GM12864 (cell line): ENCODE data around the gene SLC25A53.

ENCODE experiments used
- DNase-seq: peaks from one replicate; pipeline ENCODE4 v3.0.0-alpha.2; 2011; ENCODE audit warnings: low read depth
- H3K4me3 ChIP-seq: 2 replicates; pipeline ENCODE4 v1.5.1; 2011; ENCODE audit warnings: mild to moderate bottlenecking, low read depth, low read length, control low read depth
- TF ChIP-seq, protein P1 (sequence below): IDR thresholded peaks from 2 replicates; pipeline ENCODE4 v1.5.1; 2011; ENCODE audit warnings: low read depth, mild to moderate bottlenecking, moderate library complexity, low read length, control low read depth, inconsistent platforms; ENCODE audit errors: missing control alignments

SLC25A53 gene, protein sequence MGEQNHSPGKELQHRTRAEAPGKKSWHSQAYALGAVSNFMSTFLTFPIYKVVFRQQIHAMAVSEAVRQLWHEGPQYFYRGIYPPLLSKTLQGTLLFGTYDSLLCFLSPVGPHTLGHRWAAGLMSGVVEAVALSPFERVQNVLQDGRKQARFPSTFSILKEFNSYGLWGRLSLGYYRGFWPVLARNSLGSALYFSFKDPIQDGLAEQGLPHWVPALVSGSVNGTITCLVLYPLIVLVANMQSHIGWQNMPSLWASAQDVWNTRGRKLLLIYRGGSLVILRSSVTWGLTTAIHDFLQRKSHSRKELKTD

DNA sequence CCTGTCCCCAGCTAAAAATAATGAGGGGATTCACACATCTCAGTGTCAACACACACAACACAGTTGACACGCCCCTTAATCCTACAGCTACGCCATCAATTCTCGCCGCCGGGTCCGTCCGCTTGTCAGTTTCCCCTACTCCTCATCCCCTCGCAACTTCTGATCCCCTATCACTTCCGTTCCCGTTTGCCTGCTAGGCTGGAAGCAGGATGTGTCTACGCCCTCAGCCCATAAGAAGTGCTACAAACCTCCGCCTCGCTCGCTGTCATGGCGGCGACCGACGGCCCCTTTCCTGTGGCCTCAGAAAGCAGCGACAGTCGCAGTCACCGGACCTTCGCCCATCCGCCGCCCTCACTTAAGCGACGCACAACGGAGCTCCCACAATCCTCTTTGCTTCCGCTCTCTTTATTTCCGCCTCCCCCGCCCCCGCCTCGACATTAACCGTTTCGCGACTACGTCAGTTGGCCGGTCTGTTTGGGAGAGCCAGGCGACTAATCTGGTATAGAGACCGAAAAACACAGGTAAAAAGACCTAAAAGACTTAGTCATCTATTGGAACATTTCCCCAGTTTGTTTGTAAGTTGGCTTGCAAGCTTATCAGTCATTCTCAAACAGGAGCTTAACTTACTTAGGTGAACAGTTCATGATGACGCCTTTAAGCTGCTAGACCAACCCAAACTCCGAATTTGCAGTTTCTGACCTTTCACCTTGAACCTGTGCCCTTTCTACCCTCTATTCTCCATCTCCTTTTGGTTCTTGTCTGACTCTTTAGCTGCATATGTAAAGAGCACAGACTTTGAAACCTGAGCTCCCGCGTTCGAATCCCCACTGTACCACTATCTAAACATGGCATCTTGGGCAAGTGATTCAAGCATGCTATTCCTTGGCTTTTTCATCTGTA is at the start of gene SLC25A53:
TSS of gene SLC25A53 (minus strand) at position 380 of the 900 bp plus-strand sequence. CDS start 51,752 bp downstream, outside the sequence.
- peak; percentile 72 for DNase-seq
- TF ChIP-seq, protein P1, sequence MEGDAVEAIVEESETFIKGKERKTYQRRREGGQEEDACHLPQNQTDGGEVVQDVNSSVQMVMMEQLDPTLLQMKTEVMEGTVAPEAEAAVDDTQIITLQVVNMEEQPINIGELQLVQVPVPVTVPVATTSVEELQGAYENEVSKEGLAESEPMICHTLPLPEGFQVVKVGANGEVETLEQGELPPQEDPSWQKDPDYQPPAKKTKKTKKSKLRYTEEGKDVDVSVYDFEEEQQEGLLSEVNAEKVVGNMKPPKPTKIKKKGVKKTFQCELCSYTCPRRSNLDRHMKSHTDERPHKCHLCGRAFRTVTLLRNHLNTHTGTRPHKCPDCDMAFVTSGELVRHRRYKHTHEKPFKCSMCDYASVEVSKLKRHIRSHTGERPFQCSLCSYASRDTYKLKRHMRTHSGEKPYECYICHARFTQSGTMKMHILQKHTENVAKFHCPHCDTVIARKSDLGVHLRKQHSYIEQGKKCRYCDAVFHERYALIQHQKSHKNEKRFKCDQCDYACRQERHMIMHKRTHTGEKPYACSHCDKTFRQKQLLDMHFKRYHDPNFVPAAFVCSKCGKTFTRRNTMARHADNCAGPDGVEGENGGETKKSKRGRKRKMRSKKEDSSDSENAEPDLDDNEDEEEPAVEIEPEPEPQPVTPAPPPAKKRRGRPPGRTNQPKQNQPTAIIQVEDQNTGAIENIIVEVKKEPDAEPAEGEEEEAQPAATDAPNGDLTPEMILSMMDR, result no peak
- peak within 1 kb of the TSS; percentile 78 for H3K4me3 ChIP-seq

DNA sequence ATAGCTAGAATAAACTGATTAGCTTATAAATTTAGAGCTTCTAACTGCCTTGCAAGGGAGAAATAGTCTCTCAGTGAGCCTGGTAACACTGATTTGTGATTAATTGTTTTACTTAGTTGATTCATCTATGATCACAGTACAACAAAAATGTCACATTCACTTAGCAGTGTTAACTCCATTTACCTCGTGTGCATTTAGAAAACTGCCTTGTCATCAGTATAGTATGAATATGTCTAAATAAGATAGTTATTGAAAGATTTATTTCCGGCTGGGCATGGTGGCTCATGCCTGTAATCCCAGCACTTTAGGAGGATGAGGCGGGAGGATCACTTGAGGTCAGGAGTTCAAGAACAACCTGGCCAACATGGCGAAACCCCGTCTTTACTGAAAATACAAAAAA is 48.7 kb upstream of the SLC25A53 start:
- no peak overlapping the region for H3K4me3 ChIP-seq
- no peak for DNase-seq
- TF ChIP-seq, protein P1, result no peak

DNA sequence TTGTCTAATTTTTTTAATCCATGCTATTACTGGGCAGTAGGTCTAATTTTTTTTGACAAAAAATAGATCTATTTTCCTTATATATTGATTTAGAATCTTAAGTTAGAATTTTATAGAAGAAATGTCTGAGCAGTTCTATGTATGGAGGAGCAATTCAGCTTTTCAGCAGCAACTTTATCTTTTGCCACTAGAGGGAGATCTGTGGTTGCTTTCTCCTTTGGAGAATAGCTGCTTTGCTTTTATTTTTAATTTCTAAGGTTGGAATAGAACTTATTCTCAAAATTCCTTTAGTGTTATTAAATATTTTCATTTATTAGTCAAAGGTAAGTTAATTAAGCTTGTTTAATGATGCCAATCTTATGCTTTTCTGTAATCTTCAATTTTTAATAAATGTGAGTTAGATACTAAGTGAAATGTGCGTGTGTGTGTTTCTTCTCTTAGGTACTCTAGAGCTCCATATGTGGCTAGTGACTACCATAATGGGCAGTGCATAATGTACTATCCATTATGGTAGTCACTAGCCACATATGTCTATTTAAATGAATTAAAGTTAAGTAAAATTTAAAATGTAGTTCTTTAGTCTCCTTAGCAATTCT is 38.8 kb upstream of the SLC25A53 start:
- TF ChIP-seq, protein P1, result peak; percentile 60
- no peak overlapping the region for H3K4me3 ChIP-seq
- no peak for DNase-seq

DNA sequence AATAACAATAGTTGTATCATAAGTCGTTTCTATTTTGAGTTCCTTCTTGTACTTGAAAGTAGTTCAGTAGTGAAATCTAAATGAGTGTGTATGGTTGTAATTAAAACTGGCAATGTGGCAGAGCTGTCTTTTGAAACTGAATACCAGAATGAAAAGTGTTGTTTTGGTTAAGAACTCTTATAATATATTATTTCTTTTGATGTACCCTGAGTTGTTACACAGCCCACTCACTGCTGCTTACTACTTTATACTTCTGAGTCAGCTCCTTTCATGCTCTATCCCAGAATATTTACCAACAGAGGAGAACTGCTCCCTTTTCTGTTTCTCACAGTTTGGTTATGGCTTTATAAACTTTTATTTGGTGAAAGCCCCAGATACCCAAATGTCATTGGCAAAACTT is 38.2 kb upstream of the SLC25A53 start:
- no peak overlapping the region for H3K4me3 ChIP-seq
- TF ChIP-seq, protein P1, result no peak
- no peak for DNase-seq

DNA sequence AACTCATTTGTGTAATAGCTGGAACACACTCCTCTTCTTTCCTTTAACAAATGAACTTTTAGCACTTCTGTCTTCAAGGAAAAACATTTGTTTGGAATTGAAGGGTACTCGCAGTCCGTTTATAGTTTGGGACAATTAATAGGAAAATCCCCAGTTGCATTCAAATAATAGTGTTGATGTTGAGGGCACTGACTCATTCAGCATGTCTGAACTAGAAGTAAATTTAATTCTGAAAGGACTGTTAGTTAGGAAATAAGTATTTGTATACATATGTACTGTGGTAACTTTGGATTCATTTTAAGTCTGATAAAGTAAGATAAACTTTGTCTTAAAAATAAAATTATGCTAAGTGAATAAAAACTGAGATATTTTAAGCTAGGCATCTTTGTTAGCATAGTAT is 36.7 kb upstream of the SLC25A53 start:
- TF ChIP-seq, protein P1, result no peak
- no peak overlapping the region for H3K4me3 ChIP-seq
- no peak for DNase-seq

DNA sequence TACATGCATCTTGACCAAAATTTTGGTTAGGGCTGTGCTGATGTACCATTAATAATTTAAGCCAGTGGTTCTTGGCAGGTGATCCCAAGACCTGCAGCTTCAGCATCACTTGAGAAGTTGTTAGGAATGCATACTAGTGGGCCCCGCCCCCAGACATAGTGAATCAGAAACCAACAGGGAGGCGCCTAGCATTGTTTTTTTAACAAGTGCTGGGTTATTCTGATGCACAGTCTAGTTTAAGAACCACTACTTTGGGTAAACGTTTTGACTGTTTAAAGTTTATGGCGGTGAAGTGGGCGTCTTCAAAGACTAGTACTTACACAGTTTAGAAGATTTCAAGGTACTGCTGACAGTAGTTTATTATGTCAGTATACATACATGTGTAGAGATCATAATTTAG is 33.0 kb upstream of the SLC25A53 start:
- TF ChIP-seq, protein P1, result no peak
- DNase-seq, result no peak

More for the DNA sequence above, 33.0 kb upstream of the SLC25A53 start:
- H3K4me3 ChIP-seq, result no peak overlapping the region
